ENCODE data around the gene RD3L. TPM values are rescaled to one million over a fixed set of nuclear protein-coding genes. Genes with fewer than 3 reads are reported as not detected.

The RD3L gene
- total RNA-seq, 1 donor from 2014 or later: not detected

GRCh38 chr14:103896578-103896977 is 45.8 kb downstream of the RD3L start:
- no peak for DNase-seq (ENCODE audit: low read depth in 2 of 2)

GRCh38 chr14:103894723-103895059 is 47.6 kb downstream of the RD3L start:
- DNase-seq (ENCODE audit: low read depth in 2 of 2): no peak

DNA sequence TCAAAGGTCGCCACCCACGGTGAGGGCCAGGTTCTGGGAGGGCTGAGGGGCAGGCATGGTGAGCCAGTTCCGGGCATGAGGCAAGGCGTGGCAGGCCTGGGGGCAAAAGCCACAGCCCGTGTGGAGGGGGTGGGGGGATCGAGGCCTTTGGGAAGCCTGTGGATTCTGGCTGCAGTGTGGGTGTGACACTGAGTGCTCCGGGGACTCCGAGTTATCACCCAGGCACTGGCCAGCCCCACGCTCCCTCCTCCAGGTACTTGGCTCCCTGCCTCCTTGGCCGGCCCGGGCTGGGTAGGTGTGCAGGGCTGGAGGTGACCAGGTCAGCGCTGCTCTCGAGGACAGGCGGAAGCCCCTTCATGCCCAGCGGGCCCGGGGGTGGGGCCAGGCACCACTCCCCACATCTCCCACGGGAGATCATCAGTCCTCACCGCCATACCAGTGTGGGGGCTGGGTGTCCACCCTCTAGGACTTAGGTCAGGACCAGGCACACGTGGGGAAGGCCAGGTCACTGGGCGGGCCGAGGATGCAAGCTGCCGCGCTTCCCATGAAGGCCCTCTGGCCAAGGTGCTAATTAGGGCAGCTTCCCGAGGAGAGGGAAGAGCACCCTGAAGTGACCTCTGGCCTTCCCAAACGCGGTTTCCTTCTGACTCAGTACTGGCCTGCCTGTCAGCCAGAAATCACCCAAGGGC is 48.2 kb downstream of the RD3L start:
- no peak for DNase-seq (ENCODE audit: low read depth in 2 of 2)

DNA sequence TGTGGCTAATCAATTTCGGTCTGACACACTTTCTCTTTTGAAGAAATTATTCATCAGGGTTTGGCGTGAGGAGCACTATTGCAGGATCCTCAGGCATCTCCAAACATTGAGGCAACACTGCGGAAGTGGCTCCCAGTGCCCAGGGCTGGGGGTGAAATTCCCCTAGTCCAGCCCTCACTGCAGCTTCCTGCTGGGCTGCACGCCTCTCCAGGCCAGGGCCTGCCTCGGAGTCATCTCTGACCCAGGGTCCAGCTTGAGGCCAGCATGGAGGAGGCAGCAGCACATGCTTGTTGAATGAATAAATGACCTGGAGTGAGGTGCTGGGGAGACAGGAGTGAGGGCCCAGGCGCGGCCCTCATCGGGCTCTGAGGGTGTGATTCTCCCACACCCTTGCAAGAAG is 50.1 kb downstream of the RD3L start:
- DNase-seq (ENCODE audit: low read depth in 2 of 2): no peak

DNA sequence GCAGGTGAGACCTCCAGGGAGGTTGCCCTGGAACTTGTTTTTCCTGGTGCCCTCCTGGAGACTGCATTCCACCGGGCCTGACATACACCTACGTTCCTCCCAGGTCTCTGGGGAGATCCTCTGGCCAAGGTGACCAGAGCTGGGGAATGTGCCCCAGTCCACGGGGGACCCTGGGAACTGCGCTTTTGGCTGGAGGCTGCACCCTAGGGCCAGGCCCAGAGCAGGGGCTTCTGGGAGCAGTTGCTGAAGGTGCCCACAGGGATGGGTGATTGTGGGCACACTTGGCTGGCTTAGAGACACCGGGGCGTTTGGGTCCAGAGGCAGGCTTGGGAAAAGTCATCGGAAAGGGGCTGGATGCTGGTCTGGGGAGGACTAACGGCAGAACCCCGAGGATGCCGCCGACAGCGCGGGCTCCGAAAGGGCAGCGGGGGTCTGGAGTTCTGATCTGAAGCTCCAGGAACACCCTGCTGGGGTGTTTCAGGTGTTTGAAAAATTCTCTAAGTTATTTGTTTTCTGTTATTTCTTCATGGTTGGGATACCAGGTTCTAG is 50.6 kb downstream of the RD3L start:
- DNase-seq (ENCODE audit: low read depth in 2 of 2): no peak

- peak in 1 of 2 donors; percentile 43 for DNase-seq (ENCODE audit: low read depth in 2 of 2)
These were observed 51.3 kb downstream of the RD3L start for GRCh38 chr14:103890821-103891666.

Other genes starting within 250 kb of the RD3L start
- gene XRCC3, start 227.1 kb downstream of the RD3L start, total RNA-seq: 6.3 and 8.9 TPM in 2 replicates
- gene ZFYVE21, start 226.7 kb downstream of the RD3L start, total RNA-seq: 44.2 and 90.9 TPM in 2 replicates
- 8.5 and 14.7 TPM in 2 replicates for gene PPP1R13B, start 95.0 kb downstream of the RD3L start, total RNA-seq
- under 0.01 and 0.99 TPM in 2 replicates for gene TDRD9, start 14.1 kb downstream of the RD3L start, total RNA-seq
- under 0.01 TPM in 1 of 2 replicates, not detected in the other for gene ASPG, start 143.2 kb upstream of the RD3L start, total RNA-seq
- gene KIF26A, start 196.1 kb upstream of the RD3L start, total RNA-seq: 6.1 and 24.0 TPM in 2 replicates

Measured in lung microvascular endothelial cell (primary cell).